Dedifferentiated amniotic fluid mesenchymal stem cell (primary cell): Measurements from ENCODE around the gene SMYD3.
"Not testable (repeated sequence)": the region's sequence is repeated elsewhere in the genome, so short reads cannot be mapped to it uniquely, and the experiment has no call there.

ENCODE experiments used
- DNase-seq: peaks from one replicate; pipeline ENCODE4 v3.0.0-alpha.2; 2016; ENCODE audit errors: extremely low spot score

The SMYD3 gene

DNA sequence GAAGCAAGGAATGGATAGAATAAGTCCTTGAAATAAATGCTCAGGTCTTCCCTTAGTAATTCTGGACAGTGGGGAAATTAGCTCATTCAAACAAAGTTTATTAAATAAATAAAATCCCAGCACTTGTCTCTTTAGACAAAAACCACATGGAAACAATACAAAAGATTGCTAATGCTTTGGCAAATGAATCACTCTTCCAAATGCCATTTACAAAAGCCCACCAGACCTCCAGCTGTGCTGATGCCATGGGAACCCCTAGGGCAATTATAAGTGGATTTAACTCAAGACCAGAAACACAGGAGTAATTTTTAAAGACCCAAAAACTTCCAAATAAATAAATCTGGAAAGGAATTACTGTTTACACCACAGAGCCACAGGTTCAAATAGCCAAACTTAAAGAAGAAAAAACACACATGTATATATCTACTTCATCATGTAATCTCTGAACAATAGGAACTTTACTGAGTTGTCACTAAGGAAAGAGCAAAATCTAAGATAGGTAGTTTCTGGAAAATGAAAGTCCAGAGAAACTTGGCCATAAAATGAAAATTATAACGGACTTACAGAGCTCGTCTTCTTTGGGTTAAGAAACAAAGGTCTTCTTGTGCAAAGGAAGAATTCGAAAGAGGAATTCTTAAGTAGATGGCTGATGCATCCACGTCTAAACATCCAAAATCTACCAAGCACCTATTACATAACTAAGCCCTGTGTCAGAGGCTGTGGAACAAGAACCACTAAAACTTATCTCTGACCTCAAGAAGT is 399.4 kb downstream of the SMYD3 start:
- no peak for DNase-seq

DNA sequence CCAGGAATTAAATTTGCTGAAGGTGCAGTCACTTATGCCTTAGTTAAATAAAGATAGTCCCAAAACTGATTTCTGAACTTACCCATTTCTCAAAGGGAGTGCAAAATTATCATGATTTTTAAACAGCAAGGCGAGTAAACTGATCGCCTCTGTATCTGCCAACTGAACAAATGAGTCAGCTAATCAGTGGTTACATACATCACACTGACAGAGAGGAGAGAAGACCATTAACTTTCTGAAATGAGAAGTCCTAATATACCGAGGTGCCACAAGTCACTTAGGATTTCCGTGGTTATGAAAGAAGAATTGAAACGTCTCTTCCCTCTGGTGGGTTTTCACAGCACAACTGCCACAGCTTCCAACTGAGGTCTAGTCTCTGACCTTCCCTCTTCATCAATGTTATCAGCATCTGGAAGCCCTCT is 400.7 kb downstream of the SMYD3 start:
- DNase-seq: no peak

DNA sequence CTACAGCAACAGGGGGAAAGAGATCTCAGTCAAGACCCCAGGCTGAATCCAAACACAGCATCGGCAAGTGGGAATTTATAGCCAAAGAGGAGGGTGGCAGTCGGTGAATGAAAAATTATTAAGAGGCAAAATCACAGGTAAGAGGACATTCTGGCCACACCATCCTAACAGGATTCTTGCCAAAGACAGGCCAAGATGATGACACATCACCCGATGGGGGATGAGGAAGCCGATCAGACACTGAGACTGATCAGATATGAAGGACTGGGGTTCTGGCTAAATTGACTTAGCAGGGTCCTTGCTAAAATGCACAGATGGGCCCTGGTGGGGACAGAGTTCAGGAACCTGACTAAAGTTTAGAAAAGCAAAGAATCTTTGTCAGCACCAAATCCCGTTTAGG is 402.2 kb downstream of the SMYD3 start:
- no peak for DNase-seq

DNA sequence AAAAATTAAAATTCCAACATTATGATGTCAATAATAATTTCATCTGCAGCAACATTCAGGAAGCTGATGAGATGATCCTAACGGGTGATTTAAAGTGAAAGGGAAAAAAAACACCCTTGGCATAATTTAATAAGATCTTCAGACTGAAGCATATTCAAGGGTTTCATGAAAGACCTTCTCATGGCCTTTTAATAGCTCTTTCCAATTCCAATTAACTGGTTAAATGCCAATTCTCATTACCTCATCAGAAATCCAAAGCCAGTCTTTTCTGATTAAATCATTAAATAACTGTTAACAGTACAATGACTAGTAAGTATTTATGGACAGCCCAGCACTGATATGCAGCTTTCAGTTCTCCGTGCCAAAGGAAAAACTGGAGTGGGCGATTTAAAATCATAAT is 407.5 kb downstream of the SMYD3 start:
- no peak for DNase-seq

DNA sequence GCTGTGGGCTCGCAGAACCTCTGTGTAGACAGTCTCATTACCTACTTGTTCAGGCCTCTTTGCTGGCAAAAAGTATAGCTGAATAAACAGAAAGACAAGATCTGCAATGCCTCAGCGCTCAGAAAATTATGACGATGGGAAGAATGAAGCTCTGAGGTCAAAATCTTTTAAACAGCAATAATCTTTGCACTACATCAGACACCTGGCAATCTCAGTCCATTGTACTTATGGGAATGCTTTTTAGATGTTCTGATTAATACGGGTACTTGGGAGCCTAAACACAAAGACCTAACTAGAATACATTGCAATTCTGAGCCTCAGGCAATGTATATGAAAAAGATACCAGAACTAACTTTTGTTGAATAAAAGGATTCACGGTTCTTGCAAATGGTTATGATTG is 410.7 kb downstream of the SMYD3 start:
- DNase-seq: no peak

DNA sequence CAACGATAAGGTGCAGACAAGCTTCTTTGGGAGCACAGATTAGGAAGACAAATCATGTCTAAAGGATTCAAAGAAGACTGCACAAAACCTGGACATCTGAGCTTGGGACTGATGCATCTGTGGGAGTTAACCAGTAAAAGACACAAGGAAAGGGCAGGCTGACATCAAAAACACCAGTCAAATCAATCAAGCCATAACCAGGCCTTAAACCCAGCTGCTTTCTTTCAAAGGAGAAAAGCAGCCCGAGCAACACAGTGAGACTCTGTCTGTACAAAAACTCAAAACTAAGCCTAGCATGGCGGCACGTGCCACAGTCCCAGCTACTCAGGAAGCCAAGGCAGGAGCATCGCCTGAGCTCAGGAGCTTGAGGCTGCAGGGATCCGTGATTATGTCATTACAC is 411.6 kb downstream of the SMYD3 start:
- no peak for DNase-seq

DNA sequence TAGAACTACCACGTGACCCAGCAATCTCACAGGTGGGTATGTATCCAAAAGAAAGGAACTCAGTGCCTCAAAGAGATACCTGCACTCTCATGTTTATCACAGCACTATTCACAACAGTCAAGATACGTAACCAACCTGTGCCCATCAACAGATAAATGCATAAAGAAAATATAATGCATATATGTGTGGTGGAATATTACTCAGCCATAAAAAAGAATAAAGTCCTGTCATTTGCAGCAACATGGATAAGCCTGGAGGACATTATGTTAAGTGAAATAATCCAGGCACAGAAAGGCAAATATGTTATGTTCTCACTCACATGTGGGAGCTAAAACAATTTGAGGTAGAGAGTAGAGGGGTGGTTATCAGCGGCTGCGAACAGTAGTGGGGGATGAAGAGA is 413.8 kb downstream of the SMYD3 start:
- DNase-seq: no peak

DNA sequence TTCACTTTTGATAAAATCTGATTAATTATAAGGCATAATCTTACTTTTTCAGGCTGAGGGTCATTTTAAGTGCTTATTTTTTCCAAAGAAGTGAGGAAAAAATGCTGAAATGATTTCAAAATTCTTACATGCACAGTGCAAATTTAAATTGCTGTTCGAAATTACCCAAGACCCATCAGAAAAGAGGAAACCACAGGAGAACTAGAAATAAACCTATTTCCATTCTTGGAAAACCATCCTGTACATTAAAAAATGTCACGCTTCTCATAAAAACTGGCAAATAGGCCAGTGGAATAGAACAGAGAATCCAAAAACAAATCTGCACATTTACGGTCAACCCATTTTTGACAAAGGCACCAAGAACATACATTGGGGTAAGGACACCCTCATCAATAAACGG is 414.9 kb downstream of the SMYD3 start:
- no peak for DNase-seq

DNA sequence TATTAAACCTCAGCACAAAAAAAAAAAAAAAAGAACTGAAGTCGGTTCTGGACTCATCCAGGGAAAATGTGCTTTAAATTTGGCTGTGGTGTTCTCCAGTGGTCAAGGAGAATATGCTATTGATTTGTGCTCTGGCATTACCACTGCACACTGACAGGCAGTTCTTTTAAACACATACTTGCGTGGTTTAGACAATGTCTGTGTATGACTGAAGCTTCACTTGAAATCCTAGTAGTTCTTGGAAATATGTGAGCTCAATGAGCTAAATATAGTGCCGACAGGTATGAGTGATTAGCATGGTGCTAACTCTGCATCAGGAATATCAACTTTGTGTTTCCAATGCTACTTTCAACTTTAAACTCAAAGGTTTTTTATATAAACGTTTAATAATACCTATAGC is 415.6 kb downstream of the SMYD3 start:
- no peak for DNase-seq

DNA sequence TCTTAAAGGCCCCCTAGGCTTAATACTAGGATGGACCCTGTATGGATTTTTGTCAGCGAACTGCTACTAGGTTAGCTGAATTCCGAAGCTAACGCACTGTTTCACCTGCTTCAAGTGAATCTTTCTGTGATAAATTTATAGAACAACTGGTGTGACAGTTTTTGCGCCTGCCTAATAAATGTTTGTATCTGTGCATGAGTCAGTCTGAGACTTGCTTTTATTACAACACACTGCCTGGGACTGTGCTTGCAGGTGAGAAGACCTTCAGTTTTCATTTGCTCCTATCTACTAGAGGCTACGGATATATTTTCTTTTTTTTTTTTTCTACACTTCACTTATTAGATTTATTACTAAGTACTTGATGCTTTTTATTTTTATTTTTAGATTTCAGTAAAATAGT is 420.9 kb downstream of the SMYD3 start:
- DNase-seq: no peak

DNA sequence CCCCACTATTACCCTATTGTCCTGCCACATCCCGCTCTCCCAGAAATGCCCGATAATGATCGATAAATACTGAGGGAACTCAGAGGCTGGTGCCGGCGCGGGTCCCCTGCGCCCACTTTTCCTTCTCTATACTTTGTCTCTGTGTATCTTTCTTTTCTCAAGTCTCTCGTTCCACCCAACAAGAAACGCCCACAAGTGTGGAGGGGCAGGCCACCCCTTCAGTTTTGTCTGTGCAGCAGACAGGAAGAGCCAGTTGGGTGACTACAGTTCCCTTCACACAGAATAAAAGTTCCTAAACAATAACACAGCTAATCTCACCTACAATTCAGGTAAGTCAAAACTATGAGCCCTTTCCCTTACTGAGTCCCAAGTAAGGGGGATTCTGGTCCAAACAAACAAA is 423.7 kb downstream of the SMYD3 start:
- no peak for DNase-seq

DNA sequence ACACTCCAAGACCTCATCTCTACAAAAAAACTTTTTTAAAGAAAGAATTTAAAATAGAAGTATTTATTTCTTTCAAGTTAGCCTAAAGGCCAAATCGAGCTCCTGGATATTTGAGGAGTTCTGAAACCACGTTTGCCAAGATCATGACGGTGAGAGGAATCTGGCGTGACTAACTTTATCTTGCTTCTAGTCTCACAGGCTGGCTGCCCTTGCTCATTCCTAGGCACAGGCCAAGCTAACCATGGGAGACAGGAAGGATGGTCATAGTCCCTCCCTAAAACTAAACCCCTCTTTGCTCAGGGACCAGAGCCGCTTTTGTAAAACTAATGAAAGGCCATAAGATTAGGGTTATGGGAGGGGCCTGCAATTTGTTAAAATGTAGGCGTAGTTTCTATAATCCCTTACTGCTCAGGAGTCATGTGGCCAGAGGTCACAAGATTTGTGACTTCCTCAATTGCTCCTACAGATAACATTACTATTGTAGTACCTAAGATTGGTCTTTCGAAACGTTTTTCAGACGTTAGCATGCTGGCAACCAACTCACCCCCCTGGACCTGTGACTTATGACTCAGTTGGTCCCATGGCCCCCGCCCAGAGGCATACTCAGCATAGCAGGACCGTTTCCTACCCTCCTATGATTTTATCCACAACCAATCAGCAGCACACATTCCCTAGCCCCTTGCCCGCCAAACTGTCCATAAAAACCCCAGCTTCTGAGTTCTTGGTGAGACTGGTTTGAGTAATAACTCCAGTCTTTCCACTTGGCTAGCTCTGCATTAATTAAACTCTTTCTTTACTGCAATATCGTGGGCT is 425.0 kb downstream of the SMYD3 start:
- no peak for DNase-seq

DNA sequence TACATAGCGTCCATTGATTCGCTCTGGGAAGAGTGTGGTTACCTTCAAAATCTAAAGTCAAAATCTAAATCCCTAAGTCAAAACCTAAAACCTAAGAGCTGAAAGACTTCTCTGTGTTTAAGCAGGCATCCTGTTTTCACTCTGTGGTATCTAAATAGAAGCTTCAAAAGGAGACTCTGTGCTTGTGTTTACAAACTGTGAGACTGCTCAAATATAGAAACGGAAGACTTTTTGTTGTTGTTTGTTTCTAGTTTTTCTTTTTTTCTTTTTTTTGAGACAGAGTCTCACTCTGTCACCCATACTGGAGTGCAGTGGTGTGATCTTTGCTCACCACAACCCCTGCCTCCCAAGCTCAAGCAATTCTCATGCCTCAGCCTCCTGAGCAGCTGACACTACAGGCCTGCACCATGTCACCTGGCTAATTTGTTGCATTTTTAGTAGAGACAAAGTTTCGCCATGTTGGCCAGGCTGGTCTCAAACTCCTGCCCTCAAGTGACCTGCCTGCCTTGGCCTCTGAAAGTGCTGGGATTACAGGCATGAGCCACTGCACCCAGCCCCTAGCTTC is 425.9 kb downstream of the SMYD3 start:
- DNase-seq: no peak

DNA sequence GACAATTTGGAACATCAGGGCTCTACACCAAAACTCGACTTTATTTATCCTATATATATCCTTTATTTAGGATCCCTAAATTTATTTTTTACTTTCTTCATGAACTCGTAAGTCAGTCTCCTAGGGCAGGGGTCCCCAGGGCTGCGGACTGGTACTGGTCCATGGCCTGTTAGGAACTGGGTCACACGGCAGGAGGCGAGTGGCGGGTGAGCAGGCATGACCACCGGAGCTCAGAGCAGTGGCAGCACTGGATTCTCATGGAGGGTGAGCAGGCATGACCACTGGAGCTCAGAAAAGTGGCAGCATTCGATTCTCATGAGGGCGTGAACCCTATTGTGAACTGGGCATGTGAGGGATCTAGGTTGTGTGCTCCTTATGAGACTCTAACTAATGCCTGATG is 427.0 kb downstream of the SMYD3 start:
- DNase-seq: no peak

DNA sequence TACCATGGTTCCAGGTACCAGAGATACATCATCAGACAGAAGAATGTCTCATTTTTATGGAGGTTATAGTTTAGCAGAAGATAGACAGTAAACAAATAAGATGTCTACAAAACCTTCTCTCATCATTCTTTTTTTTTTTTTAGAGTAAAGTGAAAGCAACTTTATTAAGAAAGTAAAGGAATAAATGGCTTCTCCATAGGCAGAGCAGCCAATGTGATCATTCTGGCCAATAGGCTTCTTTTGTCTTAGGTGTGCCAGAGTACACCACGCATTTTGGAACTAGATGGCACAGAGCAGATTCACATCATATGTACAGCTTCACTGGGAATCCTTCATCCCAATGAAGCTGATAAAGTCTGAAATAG is 428.2 kb downstream of the SMYD3 start:
- DNase-seq: no peak

DNA sequence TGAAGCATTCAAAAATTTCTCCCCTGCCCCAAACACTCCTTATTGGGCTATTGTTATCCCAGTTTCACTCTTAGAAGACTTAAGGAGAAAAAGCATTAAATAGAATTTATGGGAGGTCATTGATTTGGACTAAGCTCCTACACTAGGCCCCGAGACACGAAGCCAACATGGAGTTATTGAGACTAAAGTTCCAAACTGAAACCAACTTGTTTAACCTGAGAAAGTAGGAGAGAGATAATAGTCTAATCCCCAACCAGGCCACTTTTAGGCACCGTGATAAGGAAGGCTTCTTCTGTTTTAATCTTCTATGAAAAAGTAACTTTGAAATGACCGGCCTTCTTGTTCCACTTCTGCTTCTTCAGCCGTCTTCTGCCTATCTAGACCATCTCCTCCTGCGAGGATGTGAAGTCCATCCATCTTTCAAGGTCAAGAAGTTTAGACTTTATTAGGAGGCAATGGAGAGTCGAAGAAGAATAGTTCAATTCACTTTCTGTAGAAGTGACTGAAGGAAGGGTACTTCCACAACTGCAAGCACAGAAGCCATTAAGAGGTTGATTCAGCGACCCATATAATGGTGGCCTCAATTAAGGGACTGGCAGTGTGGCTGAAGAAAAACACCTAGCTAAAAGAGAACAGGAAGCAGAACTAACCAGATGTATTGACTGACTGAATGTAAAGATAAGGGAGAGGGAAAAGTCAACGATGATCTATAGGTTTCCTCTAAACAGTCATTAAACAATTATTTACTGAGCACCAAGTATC is 428.8 kb downstream of the SMYD3 start:
- DNase-seq: no peak

DNA sequence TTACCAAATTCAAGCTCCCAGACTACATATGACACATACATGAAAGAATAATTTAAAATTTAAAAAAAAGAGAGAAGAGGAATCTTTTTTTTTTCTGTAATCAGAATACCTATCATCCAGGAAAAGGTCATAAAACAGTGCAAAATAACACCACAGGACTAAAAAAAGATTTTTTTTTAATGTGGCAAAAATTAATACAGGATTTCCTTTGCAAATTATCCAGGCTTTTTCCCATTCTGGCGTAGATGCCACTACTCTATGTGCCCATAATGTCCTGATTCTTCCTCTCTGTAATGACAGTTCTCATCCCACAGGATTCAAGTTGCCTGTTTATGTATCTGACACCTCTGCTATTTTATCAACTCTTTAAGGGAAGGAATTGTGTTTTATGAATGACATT is 429.6 kb downstream of the SMYD3 start:
- DNase-seq: no peak

DNA sequence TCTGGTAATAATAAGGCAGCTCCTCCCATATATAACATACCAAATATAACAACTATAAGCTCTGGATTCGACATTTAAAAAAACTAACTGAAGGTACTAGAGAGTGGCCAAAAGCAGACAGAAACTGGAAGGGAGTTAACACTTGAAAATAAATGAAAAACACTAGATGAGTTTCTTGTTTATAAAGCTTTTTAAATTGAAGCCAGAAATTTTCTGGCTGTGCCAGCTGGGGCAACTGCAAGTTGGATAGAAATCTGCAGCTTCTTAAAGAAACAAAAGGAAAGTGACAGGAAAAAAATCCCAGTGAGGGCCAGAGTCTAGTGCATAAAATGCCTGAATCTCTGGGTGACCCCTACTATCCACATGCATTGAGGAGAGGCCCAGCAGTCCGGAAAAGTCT is 432.7 kb downstream of the SMYD3 start:
- DNase-seq: no peak

DNA sequence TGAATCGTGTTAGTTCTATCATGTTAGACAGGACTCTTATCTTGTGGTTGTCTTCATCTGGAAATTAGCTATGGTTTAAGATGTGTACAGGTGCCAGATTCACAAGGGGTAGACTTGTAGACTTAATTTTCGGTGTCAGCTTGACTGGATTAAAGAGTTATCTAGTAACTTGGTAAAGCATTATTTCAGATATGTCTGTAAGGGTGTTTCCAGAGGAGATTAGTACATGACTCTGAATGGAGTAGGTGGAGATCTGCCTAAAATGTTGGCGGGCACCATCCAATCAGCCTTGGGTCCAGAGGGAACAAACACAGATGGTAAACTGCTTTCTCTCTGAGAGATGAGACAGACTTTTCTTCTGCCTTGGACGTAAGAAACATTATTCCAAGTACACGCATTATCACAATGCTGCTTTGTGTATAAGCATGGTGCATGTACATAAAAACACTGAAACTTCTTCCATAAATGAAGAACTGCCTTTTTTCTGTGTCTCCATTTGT is 434.6 kb downstream of the SMYD3 start:
- DNase-seq: no peak

DNA sequence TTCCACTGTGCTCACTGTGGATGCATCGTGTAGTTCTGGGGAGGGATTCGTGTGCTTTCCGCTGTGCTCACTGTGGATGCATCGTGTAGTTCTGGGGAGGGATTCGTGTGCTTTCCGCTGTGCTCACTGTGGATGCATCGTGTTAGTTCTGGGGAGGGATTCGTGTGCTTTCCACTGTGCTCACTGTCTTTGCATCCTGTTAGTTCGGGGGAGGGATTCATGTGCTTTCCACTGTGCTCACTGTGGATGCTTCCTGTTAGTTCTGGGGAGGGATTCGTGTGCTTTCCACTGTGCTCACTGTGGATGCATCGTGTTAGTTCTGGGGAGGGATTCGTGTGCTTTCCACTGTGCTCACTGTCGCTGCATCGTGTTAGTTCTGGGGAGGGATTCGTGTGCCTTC is 435.1 kb downstream of the SMYD3 start:
- not testable (repeated sequence) for DNase-seq

DNA sequence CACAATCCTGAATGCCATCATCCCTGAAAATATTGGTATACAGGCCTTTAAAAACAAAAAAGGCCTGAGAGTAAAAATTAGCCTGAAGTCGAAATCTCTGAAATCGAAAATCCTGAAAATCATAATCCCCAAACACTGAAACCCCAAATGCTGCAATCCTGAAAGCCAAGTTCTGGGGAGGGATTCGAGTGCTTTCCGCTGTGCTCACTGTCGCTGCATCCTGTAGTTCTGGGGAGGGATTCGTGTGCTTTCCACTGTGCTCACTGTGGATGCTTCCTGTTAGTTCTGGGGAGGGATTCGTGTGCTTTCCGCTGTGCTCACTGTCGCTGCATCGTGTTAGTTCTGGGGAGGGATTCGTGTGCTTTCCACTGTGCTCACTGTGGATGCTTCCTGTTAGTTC is 435.5 kb downstream of the SMYD3 start:
- DNase-seq: not testable (repeated sequence)

DNA sequence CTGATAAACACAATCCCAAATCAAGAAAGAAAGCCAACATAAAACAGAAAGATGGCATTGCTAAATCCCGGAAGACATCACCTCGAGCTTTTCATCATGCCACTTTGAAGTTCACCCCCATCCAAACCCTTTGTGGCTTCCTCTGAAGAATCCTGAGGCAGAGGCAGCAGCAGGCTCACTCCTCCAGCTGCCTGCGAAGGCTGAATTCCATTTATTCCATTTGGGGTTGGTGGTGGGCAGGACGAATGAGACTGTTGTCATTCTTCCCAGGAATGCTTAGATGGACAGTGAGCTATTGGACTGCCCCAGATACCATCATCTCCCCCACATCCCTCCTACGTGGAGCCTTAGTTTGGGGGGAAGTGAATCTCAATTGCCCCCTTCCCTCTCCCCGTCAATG is 437.5 kb downstream of the SMYD3 start:
- DNase-seq: no peak
